ENCODE data around the gene GFI1. TPM values are rescaled to one million over a fixed set of nuclear protein-coding genes. Genes with fewer than 3 reads are reported as not detected.
"Not testable (repeated sequence)": the region's sequence is repeated elsewhere in the genome, so short reads cannot be mapped to it uniquely, and the experiment has no call there.

Gene GFI1
- total and polyA plus RNA-seq, 10 donors = 1.9 to 19.2 (median 10.6) TPM

- no peak for DNase-seq
- peaks cover 0 to 12% (median 8%) of the 10 kb centered on the region in 8 donors for H3K9me3 ChIP-seq
- H3K4me3 ChIP-seq = no peak overlapping the region
- no peaks in the 10 kb centered on the region for H3K4me1 ChIP-seq
- no peaks in the 10 kb centered on the region for H3K36me3 ChIP-seq
- intact Hi-C loops (cut with DNase I; ENCODE audit: low total_unique reads) = no loop called here
- WGBS, 5 donors = 83 to 96% (median 91%) methylated on average over 1 of the region's 1 CpG
- H3K27me3 ChIP-seq (replicated peaks in 1 of 7) = no peaks in the 10 kb centered on the region
- H3K27ac ChIP-seq = no peak overlapping the region
- no peak for TF ChIP-seq CTCF (IDR thresholded peaks at IDR 0.05 in 8 of 11, conservative IDR thresholded peaks at IDR 0.05 in 3 of 11)
- no peak for TF ChIP-seq POLR2AphosphoS5 (IDR thresholded peaks at IDR 0.05)
- no peak for TF ChIP-seq POLR2A (IDR thresholded peaks at IDR 0.05)
Measured at GRCh38 chr1:92439291-92439690, 47.4 kb downstream of the GFI1 start.

DNA sequence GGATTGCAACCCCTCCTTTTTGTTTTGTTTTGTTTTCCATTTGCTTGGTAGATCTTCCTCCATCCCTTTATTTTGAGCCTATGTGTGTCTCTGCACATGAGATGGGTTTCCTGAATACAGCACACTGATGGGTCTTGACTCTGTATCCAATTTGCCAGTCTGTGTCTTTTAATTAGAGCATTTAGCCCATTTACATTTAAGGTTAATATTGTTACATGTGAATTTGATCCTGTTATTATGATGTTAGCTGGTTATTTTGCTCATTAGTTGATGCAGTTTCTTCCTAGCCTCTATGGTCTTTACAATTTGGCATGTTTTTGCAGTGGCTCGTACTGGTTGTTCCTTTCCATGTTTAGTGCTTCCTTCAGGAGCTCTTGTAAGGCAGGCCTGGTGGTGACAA is 52.2 kb downstream of the GFI1 start:
- H3K36me3 ChIP-seq; H3K4me3 ChIP-seq; H3K4me1 ChIP-seq; H3K27ac ChIP-seq; DNase-seq; H3K27me3 ChIP-seq (replicated peaks in 1 of 7); intact Hi-C loops (cut with DNase I; ENCODE audit: low total_unique reads): not testable (repeated sequence)
- 78 to 93% (median 86%) methylated on average over 1 of the region's 1 CpG for WGBS, 5 donors
- peaks cover 0 to 12% (median 8%) of the 10 kb centered on the region in 8 donors for H3K9me3 ChIP-seq

GRCh38 chr1:92430030-92430429 is 56.7 kb downstream of the GFI1 start:
- intact Hi-C loops (cut with DNase I; ENCODE audit: low total_unique reads) = no loop called here
- DNase-seq = no peak
- Histone ChIP-seq H3K4me3 (no peak overlapping the region), H3K4me1 (no peaks in the 10 kb centered on the region), H3K27ac (no peak overlapping the region), H3K36me3 (no peaks in the 10 kb centered on the region), H3K27me3 (replicated peaks in 1 of 7) (no peaks in the 10 kb centered on the region), H3K9me3 (no peaks in the 10 kb centered on the region)
- WGBS, 5 donors = 90 to 95% (median 93%) methylated on average over 1 of the region's 1 CpG
- TF ChIP-seq CTCF (IDR thresholded peaks at IDR 0.05 in 8 of 11, conservative IDR thresholded peaks at IDR 0.05 in 3 of 11) = no peak
- TF ChIP-seq POLR2AphosphoS5 (IDR thresholded peaks at IDR 0.05) = no peak
- TF ChIP-seq POLR2A (IDR thresholded peaks at IDR 0.05) = no peak

GRCh38 chr1:92425617-92426016 is 61.1 kb downstream of the GFI1 start:
- intact Hi-C loops (cut with DNase I; ENCODE audit: low total_unique reads) = no loop called here
- 77 to 91% (median 83%) methylated on average over 2 of the region's 2 CpGs for WGBS, 5 donors
- Histone ChIP-seq H3K27ac (no peak overlapping the region), H3K9me3 (no peaks in the 10 kb centered on the region), H3K4me1 (no peaks in the 10 kb centered on the region), H3K4me3 (no peak overlapping the region), H3K27me3 (replicated peaks in 1 of 7) (no peaks in the 10 kb centered on the region), H3K36me3 (no peaks in the 10 kb centered on the region)
- TF ChIP-seq POLR2A (IDR thresholded peaks at IDR 0.05) = no peak
- TF ChIP-seq CTCF (IDR thresholded peaks at IDR 0.05 in 8 of 11, conservative IDR thresholded peaks at IDR 0.05 in 3 of 11) = no peak
- TF ChIP-seq POLR2AphosphoS5 (IDR thresholded peaks at IDR 0.05) = no peak
- DNase-seq = no peak

Other genes with a start within 250 kb of the GFI1 start
- gene GLMN, start 187.9 kb downstream of the GFI1 start, total RNA-seq = 10 to 100 TPM in 4 of 7 donors, 1 to 10 TPM in 3; 7.8 to 22.6 (median 11.3) TPM
- 10 to 100 TPM; 10.2 to 20.2 (median 11.3) TPM for gene GLMN, start 187.9 kb downstream of the GFI1 start, polyA plus RNA-seq
- gene RPAP2, start 187.9 kb downstream of the GFI1 start, total RNA-seq = 10 to 100 TPM in 6 of 7 donors, 1 to 10 TPM in 1; 6.2 to 31.5 (median 26.4) TPM
- gene RPAP2, start 187.9 kb downstream of the GFI1 start, polyA plus RNA-seq = 1 to 10 TPM; 4.4 to 6.4 (median 4.8) TPM